Measurements from ENCODE around the gene XPO6. TPM values are rescaled to one million over a fixed set of nuclear protein-coding genes. Genes with fewer than 3 reads are reported as not detected.
A peak's percentile ranks its signal among the peaks of the same experiment; 100 is the strongest.
"Not testable (repeated sequence)": the region's sequence is repeated elsewhere in the genome, so short reads cannot be mapped to it uniquely, and the experiment has no call there.

XPO6 gene
- total RNA-seq, 2 donors from 2014 or later: 212 to 386 TPM

DNA sequence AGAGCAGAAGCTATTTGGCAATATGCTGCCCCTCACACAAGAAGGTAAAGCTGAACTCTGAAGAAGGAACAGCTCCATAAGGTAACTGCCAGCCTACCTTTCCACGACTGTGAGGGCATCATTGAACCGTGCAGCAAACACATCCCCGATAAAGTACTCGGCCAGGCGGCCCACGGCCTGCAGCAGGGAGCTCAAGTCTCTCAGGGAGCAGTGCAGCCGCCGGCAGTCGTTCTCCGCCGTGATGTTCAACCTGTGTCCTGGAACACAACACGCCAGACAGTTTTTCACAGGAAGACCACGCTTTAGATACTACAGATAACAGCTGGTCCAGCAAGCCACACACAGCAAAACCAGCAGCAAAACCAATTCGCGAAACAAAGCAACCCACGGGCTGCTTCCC, 86.2 kb downstream of the XPO6 start:
- Mint-ChIP-seq H3K4me1 (ENCODE audit: low read depth in 2 of 2) (peaks cover 0 to 33% of the 10 kb centered on the region in 2 donors), H3K27me3 (no peaks in the 10 kb centered on the region), H3K9me3 (no peaks in the 10 kb centered on the region), H3K36me3 (peaks cover 32% of the 10 kb centered on the region), H3K27ac (no peak overlapping the region), H3K4me3 (no peak overlapping the region)
- no peak for DNase-seq (ENCODE audit: low spot score)
- no peak for ATAC-seq

- Mint-ChIP-seq H3K27ac (peak overlapping the region in 1 of 2 donors; percentile 6), H3K9me3 (no peaks in the 10 kb centered on the region), H3K4me1 (ENCODE audit: low read depth in 2 of 2) (peaks cover 0 to 14% of the 10 kb centered on the region in 2 donors), H3K4me3 (no peak overlapping the region), H3K36me3 (peaks cover 19% of the 10 kb centered on the region), H3K27me3 (no peaks in the 10 kb centered on the region)
- DNase-seq (ENCODE audit: low spot score) (no peak), ATAC-seq (no peak)
Measured at GRCh38 chr16:28121527-28121926, 90.2 kb downstream of the XPO6 start.

DNA sequence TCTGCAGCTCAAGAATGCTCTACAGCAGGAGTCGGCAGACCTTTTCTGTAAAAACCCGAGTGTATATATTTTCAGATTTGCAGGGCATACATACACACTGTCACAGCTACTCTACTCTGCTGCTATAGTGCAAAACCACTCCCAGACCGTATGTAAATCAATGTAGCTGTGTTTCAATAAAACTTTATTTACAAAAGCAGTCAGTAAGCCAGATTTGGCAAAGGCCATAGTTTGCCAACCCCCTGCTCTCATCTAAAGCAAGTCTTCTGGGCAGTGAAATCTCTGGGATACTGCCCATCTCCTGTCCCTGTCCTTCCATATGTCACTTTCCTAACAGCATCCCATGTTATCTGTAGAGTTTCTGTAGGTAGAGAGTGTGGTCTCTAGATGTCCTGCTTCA, 91.0 kb downstream of the XPO6 start:
- Mint-ChIP-seq H3K4me1 (ENCODE audit: low read depth in 2 of 2) (peaks cover 0 to 10% of the 10 kb centered on the region in 2 donors), H3K27ac (peak overlapping the region in 1 of 2 donors; percentile 6), H3K27me3 (no peaks in the 10 kb centered on the region), H3K9me3 (no peaks in the 10 kb centered on the region), H3K4me3 (no peak overlapping the region), H3K36me3 (peaks cover 26% of the 10 kb centered on the region)
- DNase-seq (ENCODE audit: low spot score) (no peak), ATAC-seq (no peak)

GRCh38 chr16:28118637-28119036, 93.1 kb downstream of the XPO6 start:
- DNase-seq (ENCODE audit: low spot score) (no peak), ATAC-seq (no peak)
- Mint-ChIP-seq H3K4me1 (ENCODE audit: low read depth in 2 of 2) (peaks cover 0 to 5% of the 10 kb centered on the region in 2 donors), H3K9me3 (no peaks in the 10 kb centered on the region), H3K4me3 (no peak overlapping the region), H3K27ac (no peak overlapping the region), H3K27me3 (no peaks in the 10 kb centered on the region), H3K36me3 (peaks cover 34% of the 10 kb centered on the region)

DNA sequence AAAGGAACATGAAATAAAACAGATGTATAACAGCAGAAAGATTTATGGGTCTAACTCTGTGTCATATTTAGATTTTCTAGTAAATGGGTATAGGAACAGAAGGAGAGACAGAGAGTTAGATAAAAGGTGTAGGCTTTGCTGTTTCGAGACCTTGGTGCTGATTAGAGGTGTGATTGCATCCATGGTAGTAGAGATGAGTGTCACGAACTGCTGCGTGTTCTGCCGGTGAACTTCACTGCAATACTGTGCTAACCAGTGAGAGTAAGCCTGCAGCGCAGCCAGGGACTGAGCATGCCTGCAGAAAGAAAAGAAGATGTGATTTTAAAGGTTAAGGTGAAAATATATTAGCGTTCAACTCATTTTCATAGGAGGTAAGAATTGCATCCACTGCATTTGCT, 94.6 kb downstream of the XPO6 start:
- peaks cover 40% of the 10 kb centered on the region for H3K36me3 Mint-ChIP-seq
- no peak for ATAC-seq
- H3K4me1 Mint-ChIP-seq (ENCODE audit: low read depth in 2 of 2): peaks cover 9 to 13% of the 10 kb centered on the region in 2 donors
- DNase-seq (ENCODE audit: low spot score): no peak
- H3K27ac Mint-ChIP-seq: no peak overlapping the region
- no peaks in the 10 kb centered on the region for H3K9me3 Mint-ChIP-seq
- H3K4me3 Mint-ChIP-seq: no peak overlapping the region
- no peaks in the 10 kb centered on the region for H3K27me3 Mint-ChIP-seq

GRCh38 chr16:28115866-28116265, 95.9 kb downstream of the XPO6 start:
- not testable (repeated sequence) for H3K9me3 Mint-ChIP-seq; H3K27ac Mint-ChIP-seq; H3K4me3 Mint-ChIP-seq; ATAC-seq; DNase-seq (ENCODE audit: low spot score); H3K27me3 Mint-ChIP-seq
- Mint-ChIP-seq H3K36me3 (peaks cover 29% of the 10 kb centered on the region), H3K4me1 (ENCODE audit: low read depth in 2 of 2) (peaks cover 5 to 13% of the 10 kb centered on the region in 2 donors)

- Mint-ChIP-seq H3K4me3 (peak overlapping the region; percentile 34), H3K4me1 (ENCODE audit: low read depth in 2 of 2) (peaks cover 20 to 27% of the 10 kb centered on the region in 2 donors), H3K27me3 (no peaks in the 10 kb centered on the region), H3K9me3 (no peaks in the 10 kb centered on the region), H3K27ac (peak overlapping the region; percentile 47 to 72), H3K36me3 (peaks cover 32% of the 10 kb centered on the region)
- ATAC-seq: peak; percentile 20 to 89
- no peak for DNase-seq (ENCODE audit: low spot score)
Measured at GRCh38 chr16:28112908-28113307, 98.9 kb downstream of the XPO6 start.

GRCh38 chr16:28110977-28111376, 100.8 kb downstream of the XPO6 start:
- Mint-ChIP-seq H3K9me3 (no peaks in the 10 kb centered on the region), H3K27ac (peak overlapping the region; percentile 5 to 81), H3K4me3 (no peak overlapping the region), H3K4me1 (ENCODE audit: low read depth in 2 of 2) (peaks cover 20 to 27% of the 10 kb centered on the region in 2 donors), H3K36me3 (peaks cover 23% of the 10 kb centered on the region), H3K27me3 (no peaks in the 10 kb centered on the region)
- ATAC-seq (no peak), DNase-seq (ENCODE audit: low spot score) (no peak)

- ATAC-seq: no peak
- Mint-ChIP-seq H3K27ac (peak overlapping the region; percentile 5 to 81), H3K27me3 (no peaks in the 10 kb centered on the region), H3K36me3 (peaks cover 19% of the 10 kb centered on the region), H3K9me3 (no peaks in the 10 kb centered on the region), H3K4me3 (no peak overlapping the region), H3K4me1 (ENCODE audit: low read depth in 2 of 2) (peaks cover 20 to 27% of the 10 kb centered on the region in 2 donors)
- DNase-seq (ENCODE audit: low spot score): no peak
Measured at GRCh38 chr16:28110479-28110878, 101.3 kb downstream of the XPO6 start.

GRCh38 chr16:28110074-28110473, 101.7 kb downstream of the XPO6 start:
- no peaks in the 10 kb centered on the region for H3K27me3 Mint-ChIP-seq
- peak overlapping the region; percentile 5 to 81 for H3K27ac Mint-ChIP-seq
- H3K4me1 Mint-ChIP-seq (ENCODE audit: low read depth in 2 of 2): peaks cover 20 to 27% of the 10 kb centered on the region in 2 donors
- H3K36me3 Mint-ChIP-seq: peaks cover 16% of the 10 kb centered on the region
- no peak overlapping the region for H3K4me3 Mint-ChIP-seq
- DNase-seq (ENCODE audit: low spot score) (no peak), ATAC-seq (peak; percentile 63 to 73)
- H3K9me3 Mint-ChIP-seq: no peaks in the 10 kb centered on the region

GRCh38 chr16:28108590-28109247, 103.0 kb downstream of the XPO6 start:
- ATAC-seq (no peak), DNase-seq (ENCODE audit: low spot score) (no peak)
- Mint-ChIP-seq H3K27ac (peak overlapping the region in 1 of 2 donors; percentile 5), H3K4me3 (no peak overlapping the region), H3K9me3 (no peaks in the 10 kb centered on the region), H3K4me1 (ENCODE audit: low read depth in 2 of 2) (peaks cover 20 to 27% of the 10 kb centered on the region in 2 donors), H3K27me3 (no peaks in the 10 kb centered on the region), H3K36me3 (peaks cover 12% of the 10 kb centered on the region)

- no peak overlapping the region for H3K27ac Mint-ChIP-seq
Measured at GRCh38 chr16:28107232-28107631, 104.5 kb downstream of the XPO6 start.

DNA sequence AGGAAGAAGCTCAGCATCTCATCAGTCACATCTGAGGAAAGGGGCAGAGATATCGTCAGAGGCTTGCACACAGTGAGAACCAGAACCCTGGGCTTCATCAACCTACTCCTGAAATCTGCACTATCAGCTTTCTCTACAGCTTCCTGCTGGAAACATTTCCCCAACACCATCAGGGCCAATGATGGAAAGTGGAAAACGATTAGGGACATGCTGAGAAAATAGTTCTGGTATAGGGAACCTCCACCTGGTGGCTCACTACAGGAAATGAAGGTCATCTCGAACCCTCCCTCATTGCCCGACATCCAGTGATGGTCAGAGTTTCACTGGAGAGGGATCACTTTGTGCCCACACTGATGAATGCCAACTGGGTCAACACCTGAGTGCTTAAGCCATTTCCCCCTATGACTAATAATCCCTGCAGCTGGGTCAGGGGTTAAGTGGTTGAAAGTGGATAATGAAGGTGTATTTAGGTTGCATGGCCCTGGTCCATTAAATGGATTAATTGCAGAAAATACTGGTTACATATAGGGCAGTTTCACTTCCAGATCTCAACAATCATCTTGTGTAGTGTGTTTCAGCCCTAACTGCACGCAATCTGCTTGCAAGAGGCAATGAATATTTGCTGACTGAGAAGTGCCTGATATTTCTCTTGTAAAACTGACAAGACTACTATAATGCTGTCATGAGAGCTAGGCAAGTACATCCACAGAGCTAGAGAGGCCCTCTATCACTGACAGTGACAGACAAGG, 105.1 kb downstream of the XPO6 start:
- Mint-ChIP-seq H3K4me1 (ENCODE audit: low read depth in 2 of 2) (peaks cover 14 to 20% of the 10 kb centered on the region in 2 donors), H3K4me3 (no peak overlapping the region), H3K27me3 (no peaks in the 10 kb centered on the region), H3K27ac (peak overlapping the region in 1 of 2 donors; percentile 27), H3K36me3 (peaks cover 6% of the 10 kb centered on the region), H3K9me3 (no peaks in the 10 kb centered on the region)
- peak; percentile 34 for DNase-seq (ENCODE audit: low spot score)
- no peak for ATAC-seq

More at GRCh38 chr16:28107232-28107631, 104.5 kb downstream of the XPO6 start:
- no peaks in the 10 kb centered on the region for H3K27me3 Mint-ChIP-seq
- H3K4me1 Mint-ChIP-seq (ENCODE audit: low read depth in 2 of 2): peaks cover 14 to 18% of the 10 kb centered on the region in 2 donors
- peak; percentile 6 for DNase-seq (ENCODE audit: low spot score)
- no peak for ATAC-seq
- H3K9me3 Mint-ChIP-seq: no peaks in the 10 kb centered on the region
- peaks cover 6% of the 10 kb centered on the region for H3K36me3 Mint-ChIP-seq
- H3K4me3 Mint-ChIP-seq: no peak overlapping the region

DNA sequence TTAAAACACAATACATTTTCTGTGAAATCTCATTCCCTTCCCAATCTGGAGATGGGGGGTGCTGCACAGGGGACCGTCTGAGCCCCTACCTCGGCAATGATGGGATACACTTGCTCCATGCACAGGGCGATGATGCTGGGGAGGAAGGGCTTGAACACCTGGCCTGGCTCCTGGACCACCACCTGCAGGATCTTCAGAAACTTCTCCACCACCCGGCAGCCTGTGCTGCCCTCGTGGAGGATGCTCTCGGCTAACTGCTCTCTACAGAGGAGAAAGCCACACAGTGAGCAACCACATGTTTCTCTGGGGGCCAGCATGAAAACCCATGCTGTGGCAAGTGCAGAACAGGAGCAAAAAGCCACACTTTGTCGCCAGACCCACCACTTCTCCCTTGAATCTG, 105.8 kb downstream of the XPO6 start:
- peak overlapping the region in 1 of 2 donors; percentile 27 for H3K27ac Mint-ChIP-seq
- H3K27me3 Mint-ChIP-seq: no peaks in the 10 kb centered on the region
- peak; percentile 2 for DNase-seq (ENCODE audit: low spot score)
- H3K4me1 Mint-ChIP-seq (ENCODE audit: low read depth in 2 of 2): peaks cover 14 to 20% of the 10 kb centered on the region in 2 donors
- H3K36me3 Mint-ChIP-seq: peaks cover 6% of the 10 kb centered on the region
- H3K4me3 Mint-ChIP-seq: no peak overlapping the region
- no peak for ATAC-seq
- no peaks in the 10 kb centered on the region for H3K9me3 Mint-ChIP-seq
